HG02885 (cell line): ENCODE measurements around the gene KY.

Experiments used
- ATAC-seq: cut with Tn5 transposase; IDR thresholded peaks from one replicate; pipeline ENCODE4 v1.9.1; 2021; ENCODE audit warnings: mild to moderate bottlenecking; ENCODE audit not compliant: unreplicated experiment, poor library complexity

The KY gene

DNA sequence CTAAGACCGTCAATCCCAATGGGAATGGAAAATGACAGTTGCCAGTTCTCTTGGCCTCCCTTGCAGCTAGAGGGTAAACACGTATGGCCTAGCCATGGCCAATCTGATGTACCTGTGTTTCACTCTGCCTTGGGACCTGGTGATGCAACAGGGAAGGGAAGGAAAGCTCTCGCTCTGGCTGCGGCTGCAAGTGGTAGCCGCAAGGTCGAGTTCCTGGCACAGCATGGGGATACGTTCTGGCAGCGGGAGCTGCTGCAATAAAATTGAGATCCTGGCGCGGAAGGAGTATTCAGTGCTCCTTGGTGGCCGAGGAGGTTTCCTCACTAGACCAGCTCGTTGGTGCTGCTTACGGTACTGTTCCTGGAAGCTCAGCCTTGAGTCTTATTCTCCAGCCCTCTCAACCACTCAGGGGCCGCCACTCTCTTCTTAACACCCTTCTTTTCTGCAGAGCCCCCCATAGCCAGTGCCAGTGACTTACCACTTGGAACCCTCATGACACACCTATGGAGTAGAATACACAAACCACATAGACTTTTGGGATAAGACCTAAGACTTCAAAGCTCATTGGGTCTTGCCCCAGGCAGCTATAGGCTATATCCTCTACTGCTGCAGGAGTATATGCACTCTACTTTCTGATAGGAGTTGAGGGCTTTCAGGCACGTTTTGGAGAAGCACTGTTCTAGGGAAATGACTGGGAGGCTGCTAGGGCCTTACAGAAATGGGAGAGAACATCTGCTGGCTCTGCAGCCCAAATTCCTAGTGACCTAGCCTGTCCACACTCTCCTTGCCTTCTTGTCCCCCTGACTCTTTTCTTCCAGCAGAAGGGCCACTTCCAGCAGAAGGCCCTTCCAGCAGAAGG, 2.7 kb downstream of the KY start:
- ATAC-seq, result no peak

- no peak for ATAC-seq
Measured at GRCh38 chr3:134646086-134646485, 4.7 kb downstream of the KY start.

DNA sequence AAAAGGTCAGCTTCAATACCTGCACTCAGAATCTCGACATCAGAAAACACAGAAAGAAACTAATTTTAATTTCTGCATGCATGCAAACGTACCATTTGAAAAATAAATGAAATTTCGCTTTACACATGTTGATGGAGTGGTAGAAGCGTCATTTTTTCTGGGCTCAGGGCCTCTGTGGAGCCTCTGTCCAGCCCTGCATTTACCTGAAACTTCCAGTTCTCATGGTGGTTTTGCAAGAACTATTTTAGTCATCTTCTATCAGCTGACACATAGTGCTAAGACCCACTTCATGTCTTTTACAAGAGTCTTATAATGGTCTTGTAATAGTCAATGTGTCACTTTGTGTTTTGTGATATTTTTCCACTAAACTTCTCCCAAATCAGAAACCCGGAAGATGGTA, 5.3 kb downstream of the KY start:
- no peak for ATAC-seq

GRCh38 chr3:134644731-134645514, 5.9 kb downstream of the KY start:
- ATAC-seq, result no peak

DNA sequence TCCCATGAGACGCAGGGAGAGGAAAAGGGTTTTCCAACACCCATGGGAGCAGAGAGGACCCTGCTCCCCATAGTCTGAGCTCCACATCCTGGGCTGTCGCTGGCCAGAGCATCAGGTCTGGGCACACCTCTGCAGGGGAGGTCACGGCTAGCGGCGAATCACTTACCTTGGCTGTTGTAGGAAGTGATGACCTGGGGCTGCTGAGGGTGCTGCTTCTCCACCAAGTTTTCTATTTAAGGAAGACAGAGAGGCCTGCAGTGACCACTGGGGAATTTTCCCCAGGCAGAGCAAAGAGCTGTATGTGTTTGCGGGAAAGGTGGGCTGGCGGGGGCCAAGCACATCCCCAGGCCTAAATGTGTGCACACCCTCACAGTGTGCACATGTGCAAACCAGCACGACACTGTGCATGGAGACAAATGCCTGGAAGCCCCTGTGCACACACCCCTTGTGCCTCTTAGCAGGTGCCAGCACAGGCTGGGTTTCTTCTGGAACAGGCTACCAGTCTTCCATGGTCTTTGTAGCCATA, 7.6 kb downstream of the KY start:
- ATAC-seq, result no peak

- ATAC-seq, result no peak
Measured at GRCh38 chr3:134642445-134643149, 8.2 kb downstream of the KY start.

DNA sequence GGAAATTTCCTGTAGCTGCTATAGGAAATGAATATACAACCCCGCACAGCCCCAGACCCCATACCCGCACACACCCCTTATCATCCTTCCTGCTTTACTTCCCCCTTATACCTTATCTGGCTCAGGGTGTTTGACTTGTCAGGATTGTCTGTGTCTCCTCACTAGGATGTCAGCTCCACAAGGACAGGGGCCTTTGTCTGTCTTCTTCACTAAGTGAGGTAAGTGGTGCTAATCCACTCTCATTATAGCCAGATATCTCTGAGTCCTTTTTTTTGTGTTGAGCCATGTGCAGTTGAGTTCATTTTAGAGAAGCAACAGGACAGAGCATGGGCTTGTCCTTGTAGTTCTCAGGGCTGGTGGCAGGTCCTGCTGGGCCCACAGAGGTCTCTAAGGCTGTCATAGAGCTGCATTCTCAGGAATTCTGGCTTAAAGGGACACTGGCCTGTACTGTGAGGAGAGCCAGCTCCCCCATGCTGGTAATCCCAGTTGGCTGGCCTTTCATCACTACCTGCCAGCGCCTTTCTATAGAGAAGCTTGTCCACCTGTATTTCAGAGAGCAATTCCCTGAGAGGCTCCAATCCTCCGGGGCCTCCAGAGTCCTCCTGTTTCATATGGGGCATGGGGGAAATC, 9.0 kb downstream of the KY start:
- ATAC-seq, result no peak

DNA sequence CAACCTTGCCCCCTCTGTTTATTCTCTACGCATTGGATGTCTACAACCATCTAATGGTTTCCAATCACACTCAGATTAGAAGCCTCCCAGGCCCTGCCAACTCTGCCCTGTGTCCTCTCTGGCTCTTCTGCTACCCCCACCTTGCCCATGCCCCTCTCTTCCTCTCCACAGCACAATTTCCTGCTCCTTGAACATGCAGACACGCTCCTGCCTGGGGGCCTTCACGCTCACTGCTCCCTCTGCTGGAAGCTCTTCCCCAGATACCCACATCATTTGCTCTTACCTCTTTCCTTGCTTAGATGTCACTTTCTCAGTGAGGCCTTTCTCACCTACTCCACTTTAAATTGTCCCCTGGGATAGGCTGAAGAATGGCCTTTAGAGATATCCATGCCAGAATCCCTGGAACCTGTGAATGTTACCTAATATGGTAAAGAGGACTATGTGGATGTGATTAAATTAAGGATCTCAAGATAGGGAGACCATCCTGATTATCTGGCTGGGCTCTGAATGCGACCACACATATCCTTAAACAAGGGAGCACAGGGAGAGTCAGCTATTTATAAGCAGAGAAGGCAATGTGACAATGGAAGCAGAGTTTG, 9.9 kb downstream of the KY start:
- no peak for ATAC-seq

- ATAC-seq, result no peak
Measured at GRCh38 chr3:134640378-134640777, 10.4 kb downstream of the KY start.

DNA sequence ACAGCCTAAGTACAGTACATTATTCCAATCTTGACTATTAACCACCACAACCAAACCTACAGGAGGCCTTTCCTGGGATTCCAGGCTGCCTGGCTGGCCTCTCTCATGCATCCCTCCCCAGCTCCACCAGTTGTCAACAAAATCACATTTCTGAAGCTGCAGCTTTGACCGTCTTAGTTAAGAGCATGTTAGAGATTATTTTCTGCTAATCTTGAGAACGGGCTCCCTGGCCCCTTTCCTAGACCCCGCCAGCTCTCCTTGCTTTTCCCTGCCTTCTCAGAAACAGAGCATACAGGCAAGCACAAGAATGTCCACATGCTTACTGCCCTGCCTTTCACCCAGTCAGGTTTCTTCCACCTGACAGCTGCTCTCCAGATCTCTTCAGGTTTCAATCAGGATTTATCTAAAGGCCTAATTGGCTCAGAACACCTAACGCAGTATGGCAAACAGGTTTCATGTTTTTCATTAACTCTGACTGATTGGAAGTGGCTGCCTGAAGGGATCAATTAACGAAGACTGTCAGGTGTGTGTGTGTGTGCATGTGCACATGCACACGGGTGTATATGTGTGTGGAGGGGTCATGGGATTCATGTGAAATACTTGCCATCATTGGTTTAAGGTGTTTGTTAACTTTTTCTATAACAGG, 12.3 kb downstream of the KY start:
- no peak for ATAC-seq

GRCh38 chr3:134636406-134636805, 14.4 kb downstream of the KY start:
- no peak for ATAC-seq

GRCh38 chr3:134630506-134630905, 20.3 kb downstream of the KY start:
- no peak for ATAC-seq

- no peak for ATAC-seq
Measured at GRCh38 chr3:134628884-134629283, 21.9 kb downstream of the KY start.

GRCh38 chr3:134627831-134628230, 23.0 kb downstream of the KY start:
- no peak for ATAC-seq

GRCh38 chr3:134625885-134626741, 24.7 kb downstream of the KY start:
- ATAC-seq, result no peak

GRCh38 chr3:134625462-134625861, 25.4 kb downstream of the KY start:
- no peak for ATAC-seq

- ATAC-seq, result no peak
Measured at GRCh38 chr3:134624537-134625287, 26.1 kb downstream of the KY start.
